CD4-positive, alpha-beta T cell treated with Interleukin-4 for 4 hours (primary cell): Measurements from ENCODE around the gene P3H2.

ENCODE experiments used
- DNase-seq: peaks from one replicate; pipeline ENCODE4 v3.0.0-alpha.2; 2020

Gene P3H2

GRCh38 chr3:190013943-190014924 is 106.5 kb downstream of the P3H2 start:
- DNase-seq, result no peak

GRCh38 chr3:190012784-190013183 is 107.9 kb downstream of the P3H2 start:
- no peak for DNase-seq

GRCh38 chr3:190012314-190012782 is 108.3 kb downstream of the P3H2 start:
- no peak for DNase-seq

DNA sequence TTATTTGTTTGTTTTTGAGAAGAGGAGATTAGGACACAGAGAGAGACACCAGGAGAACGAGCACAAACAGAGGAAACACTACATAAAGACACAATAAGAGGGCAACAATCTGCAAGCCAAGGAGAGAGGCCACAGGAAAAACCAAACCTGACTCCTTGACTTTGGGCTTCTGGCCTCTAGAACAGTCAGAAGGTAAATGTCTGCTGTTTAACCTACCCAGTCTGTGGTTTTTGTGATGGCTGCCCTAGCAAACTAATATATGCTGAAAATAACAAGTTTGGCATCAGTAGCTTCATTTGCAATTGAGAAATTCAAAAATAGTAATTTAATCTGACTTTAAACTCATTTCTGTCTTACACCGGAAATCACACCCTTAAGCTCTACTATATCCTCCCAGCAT is 110.2 kb downstream of the P3H2 start:
- DNase-seq, result no peak

DNA sequence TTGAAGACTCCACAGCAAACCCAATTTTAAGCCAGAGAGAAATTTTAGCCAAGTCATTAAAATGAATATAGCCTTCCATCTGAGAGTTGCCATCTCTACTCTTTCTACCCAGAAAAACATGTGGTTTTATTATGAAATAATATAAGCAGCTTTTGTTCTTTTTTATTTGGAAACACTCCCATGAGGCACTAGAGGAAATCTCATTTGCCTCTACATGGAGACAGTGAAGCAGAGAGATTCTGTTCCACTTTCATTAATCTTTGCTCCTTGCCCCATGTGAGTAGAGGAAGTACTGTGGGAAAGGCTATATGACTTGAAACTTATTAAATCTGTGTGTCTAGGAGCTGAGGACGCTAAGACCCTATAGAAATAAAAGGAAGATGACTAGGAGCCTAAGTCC is 111.1 kb downstream of the P3H2 start:
- no peak for DNase-seq

- no peak for DNase-seq
Measured at GRCh38 chr3:190008432-190008831, 112.3 kb downstream of the P3H2 start.

DNA sequence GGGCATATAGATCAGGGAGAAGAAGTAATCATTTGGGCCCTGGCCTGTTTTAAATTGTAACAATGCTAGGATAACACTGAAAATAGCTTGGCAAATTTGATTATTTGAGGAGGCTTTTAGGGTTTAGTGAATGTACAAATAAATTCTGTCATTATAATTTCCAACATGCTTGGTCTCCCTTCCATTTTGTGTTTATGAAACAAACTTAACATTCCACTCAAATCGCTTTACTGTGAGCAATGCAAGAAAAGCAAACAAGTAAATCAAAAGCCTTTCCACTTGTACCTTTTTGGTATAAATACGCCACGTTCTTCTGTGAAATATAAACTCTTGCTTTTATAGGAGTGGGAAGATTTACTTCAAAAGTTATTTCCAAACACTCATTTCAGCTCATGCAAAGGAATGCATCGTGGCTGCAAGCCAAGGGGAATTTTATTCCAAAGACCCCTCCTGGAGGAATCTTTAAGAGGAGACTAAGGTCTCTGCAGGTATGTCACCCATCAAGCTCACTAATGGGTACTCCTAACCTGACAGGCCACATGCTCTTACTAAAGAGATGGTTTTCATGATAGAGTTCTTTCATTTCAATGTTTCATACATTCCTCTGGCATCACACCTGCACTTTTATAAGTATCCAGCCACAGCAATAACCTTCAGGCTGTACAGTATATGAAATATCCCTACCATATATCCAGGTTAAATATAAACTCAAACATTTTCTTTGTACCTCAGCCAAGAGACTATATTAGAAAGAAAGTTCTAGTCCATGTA is 115.2 kb downstream of the P3H2 start:
- DNase-seq, result no peak

GRCh38 chr3:190004656-190005055 is 116.0 kb downstream of the P3H2 start:
- DNase-seq, result no peak

DNA sequence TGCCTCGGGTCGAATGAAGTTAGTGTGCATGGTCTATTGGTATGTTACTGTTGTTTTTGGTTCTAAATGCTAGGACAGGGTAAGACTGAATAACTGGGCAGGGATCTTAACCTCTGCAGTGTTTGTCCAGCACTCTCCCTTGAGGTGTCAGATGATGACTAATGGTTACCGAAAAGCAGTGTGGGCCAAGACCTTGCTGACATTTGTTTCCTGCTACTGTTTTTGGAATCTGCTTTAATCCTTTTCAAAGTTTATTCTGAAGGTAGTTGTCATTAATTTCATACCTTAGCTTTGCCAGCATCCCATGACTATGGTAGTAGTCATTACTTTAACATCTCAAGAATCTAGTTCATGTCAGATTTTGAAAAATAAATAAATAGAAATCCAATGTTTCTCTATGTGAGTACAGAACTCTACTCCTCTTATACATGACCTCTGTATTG is 117.0 kb downstream of the P3H2 start:
- no peak for DNase-seq

DNA sequence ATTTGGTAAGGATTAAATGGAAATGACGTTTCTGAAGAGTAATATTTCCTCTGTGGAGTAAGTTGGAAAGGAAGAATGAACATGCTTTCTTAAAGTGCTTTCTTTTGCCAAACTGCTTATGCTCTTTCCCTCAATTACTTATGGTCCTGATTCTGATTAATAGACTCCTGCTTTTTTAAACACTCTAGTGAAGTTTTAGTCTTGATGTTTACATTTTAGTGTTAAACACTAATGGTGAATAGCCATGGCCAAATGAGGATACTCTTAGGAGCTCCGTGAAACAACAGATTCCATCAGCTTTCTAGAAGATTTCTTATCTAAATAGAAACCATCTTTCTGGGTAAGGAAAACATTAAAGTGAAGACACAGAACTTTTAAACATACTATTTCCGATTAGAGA is 117.6 kb downstream of the P3H2 start:
- no peak for DNase-seq

- no peak for DNase-seq
Measured at GRCh38 chr3:190001426-190001825, 119.3 kb downstream of the P3H2 start.

DNA sequence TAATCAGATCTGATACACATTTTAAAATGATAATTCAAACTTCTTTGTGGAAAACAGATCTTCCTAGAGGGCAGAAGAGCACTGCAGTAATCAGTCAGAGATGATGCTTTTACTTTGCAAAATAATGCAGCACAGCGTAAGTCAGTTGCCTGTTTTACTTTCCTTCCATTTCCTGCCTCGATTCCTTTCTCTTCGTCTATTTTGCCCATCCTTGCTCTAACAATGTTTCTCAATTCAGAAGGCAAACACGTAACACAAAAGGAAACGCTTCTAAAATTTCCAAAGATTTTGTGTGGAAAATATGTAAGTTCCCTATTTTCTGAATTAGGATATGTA is 119.9 kb downstream of the P3H2 start:
- no peak for DNase-seq

GRCh38 chr3:190000187-190000860 is 120.4 kb downstream of the P3H2 start:
- no peak for DNase-seq

DNA sequence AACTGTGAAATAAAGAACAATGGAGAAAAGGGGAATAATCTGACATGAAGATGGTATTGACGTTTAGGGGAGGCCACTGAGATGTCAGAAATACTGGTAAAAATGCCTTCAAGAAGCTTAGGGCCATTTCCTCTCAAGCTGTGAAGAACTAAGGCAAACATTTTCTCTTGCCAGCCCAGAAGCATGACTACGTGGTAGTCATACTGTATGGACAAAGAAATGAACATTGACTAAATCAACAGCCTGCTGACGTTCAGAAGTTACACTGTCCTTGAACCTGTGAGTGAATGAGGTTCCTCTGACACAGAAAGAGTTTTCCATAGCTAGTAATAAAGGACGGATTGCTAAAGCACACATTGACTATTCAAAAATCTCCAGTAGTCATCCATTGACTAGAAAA is 121.0 kb downstream of the P3H2 start:
- no peak for DNase-seq

DNA sequence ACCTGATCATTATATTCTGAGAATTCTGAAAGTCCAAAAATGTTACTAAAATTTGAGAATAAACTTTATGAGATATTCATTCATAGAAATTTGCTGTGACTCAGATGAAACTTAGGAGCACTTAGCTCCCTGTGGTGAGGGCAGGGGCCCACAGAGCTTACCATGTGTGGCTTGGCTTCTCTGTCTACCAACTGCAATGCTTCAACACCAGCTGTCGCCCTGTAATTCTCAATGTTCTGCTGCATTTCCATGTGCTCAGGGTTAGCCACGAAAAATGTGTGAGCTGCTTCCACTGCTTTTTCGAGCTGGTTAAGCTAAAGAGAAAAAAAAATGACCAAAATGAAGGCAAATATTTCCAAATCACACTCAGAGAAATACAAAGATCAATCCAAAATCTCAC is 125.6 kb downstream of the P3H2 start:
- DNase-seq, result no peak

- no peak for DNase-seq
Measured at GRCh38 chr3:189990826-189991225, 129.9 kb downstream of the P3H2 start.

DNA sequence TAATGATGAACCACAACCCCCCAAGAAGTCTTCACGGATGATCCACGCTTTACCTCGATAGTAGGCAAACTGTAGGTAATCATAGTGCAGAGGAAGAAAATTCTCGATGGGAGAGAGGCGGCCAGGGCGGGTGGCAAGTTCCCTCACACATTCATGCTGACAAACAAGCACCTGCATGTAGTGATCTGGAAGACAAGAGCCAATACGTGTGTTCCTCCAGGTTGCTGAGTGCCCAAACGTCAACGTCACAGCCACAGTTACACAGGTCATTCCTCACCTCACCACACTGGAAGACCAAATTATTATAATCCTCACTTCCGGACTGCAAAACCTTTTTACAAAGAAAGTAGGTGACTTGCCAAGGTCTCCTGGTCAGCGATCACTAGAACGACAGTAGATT is 131.8 kb downstream of the P3H2 start:
- DNase-seq, result no peak

- DNase-seq, result no peak
Measured at GRCh38 chr3:189988322-189988721, 132.4 kb downstream of the P3H2 start.

GRCh38 chr3:189985948-189986347 is 134.7 kb downstream of the P3H2 start:
- DNase-seq, result no peak

DNA sequence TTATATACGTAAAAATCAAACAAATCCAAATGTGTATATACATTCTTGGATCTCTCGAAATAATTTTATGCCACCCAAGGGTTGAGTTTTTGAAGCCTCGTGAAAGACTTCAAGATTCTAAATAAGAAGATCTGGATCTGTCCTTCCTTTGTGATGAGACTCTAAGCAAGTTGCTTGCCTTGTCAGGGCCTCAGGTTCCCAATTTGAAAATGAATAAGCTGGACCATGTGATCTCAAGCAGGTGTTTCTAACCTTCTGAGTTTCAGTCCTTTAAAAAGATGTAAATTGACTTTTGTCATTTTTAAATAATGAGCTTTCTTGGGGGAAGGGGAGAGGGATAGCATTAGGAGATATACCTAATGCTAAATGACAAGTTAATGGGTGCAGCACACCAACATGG is 137.1 kb downstream of the P3H2 start:
- no peak for DNase-seq

DNA sequence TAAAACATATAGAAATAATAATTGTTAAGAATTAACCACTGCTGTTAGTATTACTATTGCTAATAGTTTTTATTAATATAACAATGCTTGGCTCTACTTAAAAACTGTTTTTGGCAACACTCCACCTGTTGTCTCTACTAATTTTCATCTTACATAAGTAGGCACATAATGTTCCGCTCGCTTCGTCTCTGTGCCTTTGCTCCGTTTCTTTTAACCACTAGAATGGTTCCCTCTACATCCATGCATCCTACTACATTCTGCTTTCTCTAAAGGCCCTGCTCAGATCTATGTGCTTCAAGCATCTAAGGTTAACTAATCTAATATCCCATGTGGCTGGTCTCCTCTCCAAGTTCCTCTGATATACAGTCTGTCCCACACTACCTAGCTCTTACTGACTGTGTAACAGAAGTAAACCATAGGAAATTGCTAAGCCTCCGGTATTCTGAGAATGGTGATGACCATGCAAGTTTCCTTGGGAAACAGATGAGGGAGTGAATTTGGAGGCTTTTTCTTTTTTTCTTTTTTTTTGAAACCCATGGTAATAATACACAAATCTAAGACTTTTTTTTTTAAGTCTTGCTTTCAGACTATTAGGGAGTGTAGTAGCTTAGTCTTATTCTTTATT is 138.3 kb downstream of the P3H2 start:
- no peak for DNase-seq

GRCh38 chr3:189981668-189982067 is 139.0 kb downstream of the P3H2 start:
- DNase-seq, result no peak

DNA sequence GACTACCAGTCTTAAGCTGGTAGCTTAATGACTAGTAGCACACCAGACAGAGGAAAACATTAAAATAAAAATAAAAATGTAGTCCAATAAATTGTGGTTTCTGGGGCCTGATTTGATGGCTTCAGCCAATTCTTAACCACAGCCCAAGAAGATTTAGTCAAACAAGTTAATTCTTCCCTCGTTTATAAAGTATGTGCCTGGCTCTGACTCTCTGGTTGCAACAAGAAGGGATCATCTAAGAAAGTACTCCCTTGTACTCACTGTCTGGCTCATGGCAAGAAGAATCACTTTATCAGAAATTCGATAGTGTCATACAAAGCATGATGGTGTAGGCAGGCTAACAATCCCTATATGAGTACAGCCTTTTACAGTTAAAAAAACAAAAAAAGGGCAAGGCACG is 141.9 kb downstream of the P3H2 start:
- no peak for DNase-seq
